NCI-H82 treated with DMSO at 0.1 percent for 48 hours (cell line): ENCODE measurements around the gene NEIL1.
A peak's percentile ranks its signal among the peaks of the same experiment; 100 is the strongest.
"Not testable (repeated sequence)": the region's sequence is repeated elsewhere in the genome, so short reads cannot be mapped to it uniquely, and the experiment has no call there.

Experiments used
- DNase-seq: peaks from one replicate; lab custom pipeline; 2025; ENCODE audit not compliant: unreplicated experiment; lab: John Stamatoyannopoulos, UW

NEIL1 gene

GRCh38 chr15:75346796-75347221 lies at the start of gene NEIL1:
Gene NEIL1, plus strand, starts transcription at chr15:75347039. Its CDS starts 1,867 bp downstream, at chr15:75348906.
- no peak for DNase-seq

- not testable (repeated sequence) for DNase-seq
Measured at GRCh38 chr15:75298541-75299310, 48.1 kb upstream of the NEIL1 start.

GRCh38 chr15:75299311-75299688 lies 47.5 kb upstream of the NEIL1 start:
- not testable (repeated sequence) for DNase-seq

GRCh38 chr15:75300026-75300425 lies 46.8 kb upstream of the NEIL1 start:
- DNase-seq: not testable (repeated sequence)

- no peak for DNase-seq
Measured at GRCh38 chr15:75302318-75302717, 44.5 kb upstream of the NEIL1 start.

- DNase-seq: not testable (repeated sequence)
Measured at GRCh38 chr15:75302753-75303152, 44.1 kb upstream of the NEIL1 start.

- DNase-seq: no peak
Measured at GRCh38 chr15:75306188-75306587, 40.7 kb upstream of the NEIL1 start.

GRCh38 chr15:75307778-75308390 lies 39.0 kb upstream of the NEIL1 start:
- peak; percentile 44 for DNase-seq

GRCh38 chr15:75309711-75310110 lies 37.1 kb upstream of the NEIL1 start:
- no peak for DNase-seq

- not testable (repeated sequence) for DNase-seq
Measured at GRCh38 chr15:75312548-75312947, 34.3 kb upstream of the NEIL1 start.

GRCh38 chr15:75313116-75313845 lies 33.6 kb upstream of the NEIL1 start:
- no peak for DNase-seq

- no peak for DNase-seq
Measured at GRCh38 chr15:75314552-75315290, 32.1 kb upstream of the NEIL1 start.

- not testable (repeated sequence) for DNase-seq
Measured at GRCh38 chr15:75319231-75319897, 27.5 kb upstream of the NEIL1 start.

GRCh38 chr15:75321711-75322110 lies 25.1 kb upstream of the NEIL1 start:
- no peak for DNase-seq

GRCh38 chr15:75325922-75326321 lies 20.9 kb upstream of the NEIL1 start:
- no peak for DNase-seq

GRCh38 chr15:75327005-75327404 lies 19.8 kb upstream of the NEIL1 start:
- DNase-seq: no peak

- no peak for DNase-seq
Measured at GRCh38 chr15:75327491-75327890, 19.3 kb upstream of the NEIL1 start.

GRCh38 chr15:75328493-75329314 lies 18.1 kb upstream of the NEIL1 start:
- DNase-seq: no peak

- no peak for DNase-seq
Measured at GRCh38 chr15:75329571-75329970, 17.3 kb upstream of the NEIL1 start.

GRCh38 chr15:75332093-75332492 lies 14.7 kb upstream of the NEIL1 start:
- DNase-seq: not testable (repeated sequence)
